Esophagus muscularis mucosa (tissue), 4 donors: Measurements from ENCODE around the gene MAPKAP1. TPM values are rescaled to one million over a fixed set of nuclear protein-coding genes. Genes with fewer than 3 reads are reported as not detected.
"Not testable (repeated sequence)": the region's sequence is repeated elsewhere in the genome, so short reads cannot be mapped to it uniquely, and the experiment has no call there.

Experiments
- DNase-seq: peaks from one replicate; pipeline ENCODE4 v3.0.0-alpha.2; 2017; ENCODE audit errors: extremely low spot score
- H3K27ac ChIP-seq, 4 donors: fragments of 200-600 bp; sonication (generic); replicated peaks in 1 of 4; 1 replicate in 3 of 4; 2 replicates in 1 of 4; pipeline ENCODE4 v1.5.1; 2016 to 2019; ENCODE audit warnings: mild to moderate bottlenecking in 1 of 4
- H3K27me3 ChIP-seq, 4 donors: fragments of 200-600 bp; sonication (generic); one replicate each; pipeline versions ENCODE4 v1.5.1 to v1.6.0; 2016 to 2019
- H3K36me3 ChIP-seq, 4 donors: fragments of 200-600 bp; sonication (generic); one replicate each; pipeline ENCODE4 v1.5.1; 2016 to 2019
- H3K4me1 ChIP-seq, 4 donors: fragments of 200-600 bp; sonication (generic); one replicate each; pipeline ENCODE4 v1.5.1; 2016 to 2019
- H3K4me3 ChIP-seq, 4 donors: fragments of 200-600 bp; sonication (generic); 1 replicate in 2 of 4; 2 replicates in 2 of 4; pipeline ENCODE4 v1.5.1; 2016 to 2019; ENCODE audit warnings: mild to moderate bottlenecking in 4 of 4, moderate library complexity in 1 of 4
- H3K9me3 ChIP-seq, 4 donors: fragments of 200-600 bp; sonication (generic); 1 replicate in 3 of 4; 2 replicates in 1 of 4; pipeline ENCODE4 v1.5.1; 2016 to 2019
- CTCF ChIP-seq, 3 experiments: fragments of 200-600 bp in 2 of 3; fragments of 450-650 bp in 1 of 3; sonication (generic) in 2 of 3; IDR thresholded peaks; one replicate each; pipeline ENCODE4 v1.5.1; 2017 to 2019; ENCODE audit warnings: antibody characterized with exemption in 3 of 3, mild to moderate bottlenecking in 2 of 3, moderate library complexity in 1 of 3
- EP300 ChIP-seq: sonication (generic); formaldehyde crosslinking; IDR thresholded peaks from one replicate; pipeline ENCODE4 v1.6.1; 2017; ENCODE audit warnings: antibody characterized with exemption
- POLR2A ChIP-seq: fragments of 450-650 bp; IDR thresholded peaks from one replicate; pipeline ENCODE4 v1.6.1; 2017; ENCODE audit warnings: antibody characterized with exemption, moderate library complexity, mild to moderate bottlenecking, low read depth
- POLR2AphosphoS5 ChIP-seq, 2 donors: sonication (generic); formaldehyde crosslinking; IDR thresholded peaks; one replicate each; pipeline ENCODE4 v1.6.1; 2017; ENCODE audit warnings: antibody characterized with exemption in 2 of 2
- WGBS: methylation state at CpG from one replicate; pipeline ENCODE4 v1.1.5; 2018; 5-methylcytosine and 5-hydroxymethylcytosine counted together
- intact Hi-C: fragments of 100-400 bp; cut with DNase I; formaldehyde crosslinking; loops from one replicate; pipeline ENCODE4 v1.15.1; 2023
- total RNA-seq, 4 donors: library from RNA; depleted of rRNA; stranded (reverse); fragments of >200 nt; gene quantifications; one replicate each; pipeline versions ENCODE4 v1.1.0 to v1.2.1, GENCODE V29; 2016

Gene MAPKAP1
- total RNA-seq, 4 donors from 2014 or later, result 84.3 to 103 (median 93.4) TPM

GRCh38 chr9:125701351-125701750, 5.7 kb downstream of the MAPKAP1 start:
- no peak for DNase-seq
- Histone ChIP-seq H3K36me3 (no peaks in the 10 kb centered on the region), H3K4me3 (no peak overlapping the region), H3K4me1 (peaks cover 11 to 23% (median 14%) of the 10 kb centered on the region in 4 donors), H3K9me3 (no peaks in the 10 kb centered on the region), H3K27me3 (no peaks in the 10 kb centered on the region), H3K27ac (no peak overlapping the region)
- intact Hi-C loops, result loop anchor here (10.0 kb wide), 2 partner anchors 217 to 297 kb away; no protein-coding TSS in a partner anchor
- 93% methylated on average over 6 of the region's 6 CpGs for WGBS
- TF ChIP-seq EP300, result no peak
- TF ChIP-seq POLR2AphosphoS5 (IDR thresholded peaks at IDR 0.05), result no peak
- TF ChIP-seq POLR2A, result no peak
- TF ChIP-seq CTCF (IDR thresholded peaks at IDR 0.05), result no peak

GRCh38 chr9:125700791-125701190, 6.2 kb downstream of the MAPKAP1 start:
- Histone ChIP-seq H3K27me3 (no peaks in the 10 kb centered on the region), H3K36me3 (no peaks in the 10 kb centered on the region), H3K4me3 (no peak overlapping the region), H3K27ac (no peak overlapping the region), H3K4me1 (peaks cover 5 to 17% (median 8%) of the 10 kb centered on the region in 4 donors), H3K9me3 (no peaks in the 10 kb centered on the region)
- TF ChIP-seq CTCF (IDR thresholded peaks at IDR 0.05) (no peak), POLR2AphosphoS5 (IDR thresholded peaks at IDR 0.05) (no peak), POLR2A (no peak), EP300 (no peak)
- WGBS, result 91% methylated on average over 2 of the region's 2 CpGs
- intact Hi-C loops, result loop anchor here (10.0 kb wide), 2 partner anchors 216 to 296 kb away; no protein-coding TSS in a partner anchor
- DNase-seq, result no peak

GRCh38 chr9:125699870-125700269, 7.1 kb downstream of the MAPKAP1 start:
- 94% methylated on average over 3 of the region's 3 CpGs for WGBS
- Histone ChIP-seq H3K9me3 (no peaks in the 10 kb centered on the region), H3K4me3 (no peak overlapping the region), H3K27me3 (no peaks in the 10 kb centered on the region), H3K4me1 (peaks cover 0 to 16% (median under 1%) of the 10 kb centered on the region in 4 donors), H3K27ac (no peak overlapping the region), H3K36me3 (no peaks in the 10 kb centered on the region)
- DNase-seq, result no peak
- TF ChIP-seq EP300 (no peak), POLR2A (no peak), CTCF (IDR thresholded peaks at IDR 0.05) (no peak), POLR2AphosphoS5 (IDR thresholded peaks at IDR 0.05) (no peak)
- intact Hi-C loops, result loop anchor here (10.0 kb wide), 2 partner anchors 215 to 295 kb away; no protein-coding TSS in a partner anchor

- Histone ChIP-seq H3K27ac (no peak overlapping the region), H3K4me3 (no peak overlapping the region), H3K4me1 (peaks cover 0 to 8% (median 3%) of the 10 kb centered on the region in 4 donors), H3K9me3 (no peaks in the 10 kb centered on the region), H3K27me3 (no peaks in the 10 kb centered on the region), H3K36me3 (no peaks in the 10 kb centered on the region)
- no peak for DNase-seq
- 73% methylated on average over 6 of the region's 6 CpGs for WGBS
- TF ChIP-seq POLR2AphosphoS5 (IDR thresholded peaks at IDR 0.05) (no peak), EP300 (no peak), CTCF (IDR thresholded peaks at IDR 0.05) (no peak)
- intact Hi-C loops, result no loop called here
Measured at GRCh38 chr9:125696106-125696647, 10.8 kb downstream of the MAPKAP1 start.

- intact Hi-C loops, H3K27ac ChIP-seq, H3K4me3 ChIP-seq, DNase-seq, H3K36me3 ChIP-seq, H3K9me3 ChIP-seq, H3K4me1 ChIP-seq, H3K27me3 ChIP-seq: not testable (repeated sequence)
- WGBS, result 88% methylated on average over 8 of the region's 8 CpGs
Measured at GRCh38 chr9:125695548-125695947, 11.5 kb downstream of the MAPKAP1 start.
